T-helper 2 cell treated with Interferon-gamma antibody and Interleukin-4, amounts not matched to agents 100 ng/mL and 5 ng/mL, for 36 hours (primary cell): Measurements from ENCODE around the gene UFD1. TPM values are rescaled to one million over a fixed set of nuclear protein-coding genes. Genes with fewer than 3 reads are reported as not detected.

Experiments used
- intact Hi-C: fragments of 100-400 bp; cut with micrococcal nuclease; formaldehyde crosslinking; loops from one replicate; pipeline ENCODE4 v1.15.1; 2023
- total RNA-seq: library from RNA; stranded (reverse); gene quantifications from 2 replicates; pipeline ENCODE4 v1.2.3, GENCODE V29; 2022

The UFD1 gene
- total RNA-seq, 1 donor from 2014 or later, result 108 TPM

GRCh38 chr22:19472233-19472632, 6.8 kb downstream of the UFD1 start:
- intact Hi-C loops, result no loop called here

DNA sequence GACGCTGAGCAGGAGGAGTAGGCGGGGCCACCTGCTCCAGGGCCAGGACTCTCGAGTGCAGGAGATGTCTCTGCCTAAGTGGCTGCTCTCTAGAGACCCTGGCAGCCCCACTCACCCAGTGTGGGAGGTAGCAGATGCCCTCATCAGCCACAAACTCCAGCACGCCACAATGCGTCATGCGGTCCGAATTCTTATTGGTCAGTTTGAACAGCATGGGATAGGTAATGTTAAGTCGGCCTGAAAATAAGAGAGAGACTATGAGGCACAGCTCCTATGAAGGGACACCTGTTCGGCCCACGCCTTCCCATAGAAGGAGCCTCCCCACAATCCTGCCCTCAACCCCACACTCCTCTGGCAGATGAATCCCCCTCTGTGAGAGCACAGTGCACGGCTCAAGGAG, 7.4 kb downstream of the UFD1 start:
- intact Hi-C loops, result no loop called here

GRCh38 chr22:19470010-19470409, 9.0 kb downstream of the UFD1 start:
- intact Hi-C loops, result no loop called here

GRCh38 chr22:19469421-19469820, 9.6 kb downstream of the UFD1 start:
- intact Hi-C loops, result no loop called here

GRCh38 chr22:19467912-19468311, 11.1 kb downstream of the UFD1 start:
- intact Hi-C loops, result no loop called here

GRCh38 chr22:19466848-19467752, 11.9 kb downstream of the UFD1 start:
- intact Hi-C loops, result no loop called here

- intact Hi-C loops, result no loop called here
Observed at GRCh38 chr22:19466126-19466716, 12.8 kb downstream of the UFD1 start.

- intact Hi-C loops, result no loop called here
Observed at GRCh38 chr22:19464975-19465374, 14.0 kb downstream of the UFD1 start.

DNA sequence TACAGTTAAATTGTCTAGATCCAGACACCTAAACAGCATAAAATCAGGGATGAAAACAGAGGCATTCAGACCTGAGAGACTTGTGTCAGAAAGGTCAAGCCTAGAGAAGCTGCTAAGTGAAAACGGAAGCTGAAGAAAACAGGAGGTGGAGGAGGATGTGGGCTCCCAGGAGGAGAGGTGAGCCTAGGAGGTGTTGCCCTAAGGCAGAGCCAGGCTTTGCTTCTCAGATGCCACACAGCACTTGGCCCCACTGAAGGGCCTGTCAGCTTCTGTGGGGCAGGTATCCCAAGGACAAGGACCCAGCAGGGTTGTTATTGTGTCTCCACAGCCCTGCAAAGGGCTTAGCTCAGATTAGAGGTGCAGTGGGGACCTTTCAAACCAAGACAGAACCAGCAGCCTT, 14.4 kb downstream of the UFD1 start:
- intact Hi-C loops, result no loop called here

GRCh38 chr22:19463491-19464469, 15.2 kb downstream of the UFD1 start:
- intact Hi-C loops, result no loop called here

DNA sequence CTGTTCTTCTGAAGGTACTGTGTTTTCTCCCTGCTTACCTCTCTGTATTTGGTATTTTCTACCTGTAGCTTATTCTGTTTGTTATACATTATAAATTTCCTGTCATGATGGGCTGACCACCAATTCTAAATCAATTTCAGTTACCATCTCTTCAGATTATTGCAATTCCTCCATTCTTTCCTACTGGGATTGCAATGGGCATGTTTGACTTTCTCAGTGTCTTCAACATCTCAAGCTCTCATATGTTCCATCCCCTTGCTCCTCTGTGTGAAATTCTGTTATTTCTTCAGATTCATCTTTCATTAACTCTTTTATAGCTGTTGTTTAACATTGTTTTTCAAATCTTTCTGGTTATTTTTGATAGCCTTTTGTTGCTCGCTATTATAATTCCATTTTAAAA, 16.0 kb downstream of the UFD1 start:
- intact Hi-C loops, result no loop called here

DNA sequence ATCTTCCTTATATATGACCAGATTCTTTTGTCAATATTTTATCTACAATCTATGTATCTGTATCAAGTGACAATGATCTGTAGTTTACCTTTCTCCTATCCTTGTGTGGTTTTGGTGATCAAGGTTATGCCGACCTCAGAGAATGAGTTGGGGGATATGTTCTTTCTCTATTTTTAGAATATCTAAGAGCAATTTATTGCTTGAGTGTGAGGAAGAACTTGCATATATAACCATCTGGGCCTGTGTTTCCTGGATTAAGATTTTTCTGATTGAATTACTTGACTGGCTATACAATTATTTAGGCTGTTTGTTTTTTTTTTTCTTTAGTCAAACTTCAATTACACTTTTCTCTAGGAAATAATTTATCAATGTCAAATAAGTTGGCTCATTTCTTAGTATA, 17.5 kb downstream of the UFD1 start:
- intact Hi-C loops, result no loop called here

DNA sequence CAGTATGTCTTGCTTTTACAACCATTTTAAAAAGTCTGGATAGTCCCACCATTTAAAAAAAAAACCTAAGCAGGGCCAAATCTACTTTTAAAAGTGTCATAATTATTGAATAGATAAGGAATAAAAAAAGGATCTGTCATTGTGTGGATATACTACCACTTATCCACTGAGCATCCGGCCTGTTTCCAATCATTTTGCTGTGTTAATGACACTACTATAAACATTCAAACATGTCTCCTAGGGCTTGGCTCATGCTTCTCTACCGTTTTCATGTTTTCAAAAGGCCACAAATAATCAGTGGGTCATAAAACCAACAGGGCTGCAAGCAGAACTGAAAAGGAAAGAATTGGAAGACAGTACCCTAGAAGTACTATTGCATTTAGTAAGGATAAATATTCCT, 19.0 kb downstream of the UFD1 start:
- intact Hi-C loops, result no loop called here

DNA sequence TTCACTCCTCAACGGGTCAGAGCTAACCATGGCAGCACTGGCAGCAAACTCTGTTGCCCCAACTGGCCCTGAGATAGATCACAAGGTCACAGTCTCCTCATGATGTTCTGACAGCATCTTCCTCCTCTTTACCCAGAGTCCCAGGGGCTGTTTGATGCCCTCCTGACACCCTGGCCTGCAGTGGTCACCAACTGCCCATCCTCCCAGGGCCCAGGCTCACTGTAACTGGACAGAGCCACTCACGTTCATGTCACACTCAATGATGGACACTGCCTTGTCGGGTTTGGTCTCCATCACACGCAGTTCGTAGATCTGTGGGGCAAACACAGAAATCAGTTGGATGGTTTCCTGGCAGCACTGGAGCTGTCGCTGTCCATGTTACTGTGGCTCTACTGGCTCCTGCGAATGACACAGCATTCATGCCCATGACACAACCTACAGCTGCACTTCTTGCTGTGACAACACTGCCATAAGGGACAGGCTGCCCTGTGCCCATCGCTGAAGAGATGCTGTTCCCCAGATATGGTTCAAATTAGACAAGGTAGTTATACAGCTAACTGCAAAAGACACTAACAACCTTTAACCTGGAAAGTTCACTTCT, 21.1 kb downstream of the UFD1 start:
- intact Hi-C loops, result no loop called here

DNA sequence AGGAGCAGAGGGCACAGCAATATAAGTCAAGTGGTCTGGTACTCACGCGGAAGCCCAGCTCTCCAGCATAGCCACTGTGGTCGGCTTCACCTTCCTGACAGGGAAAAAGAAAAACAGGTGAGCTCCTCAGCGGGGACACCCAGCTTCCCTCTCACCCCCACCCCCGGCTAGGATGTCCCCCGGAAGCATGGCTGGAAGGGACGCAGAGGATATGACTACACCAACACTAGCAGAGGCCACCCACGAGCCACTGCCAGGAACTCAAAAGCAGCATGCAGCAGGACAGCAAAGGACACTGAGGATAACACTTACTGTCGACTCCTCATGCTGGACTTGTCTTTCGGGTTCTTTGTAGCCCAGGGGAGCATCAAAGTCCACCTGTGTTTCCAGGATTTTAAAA, 22.5 kb downstream of the UFD1 start:
- intact Hi-C loops, result no loop called here

DNA sequence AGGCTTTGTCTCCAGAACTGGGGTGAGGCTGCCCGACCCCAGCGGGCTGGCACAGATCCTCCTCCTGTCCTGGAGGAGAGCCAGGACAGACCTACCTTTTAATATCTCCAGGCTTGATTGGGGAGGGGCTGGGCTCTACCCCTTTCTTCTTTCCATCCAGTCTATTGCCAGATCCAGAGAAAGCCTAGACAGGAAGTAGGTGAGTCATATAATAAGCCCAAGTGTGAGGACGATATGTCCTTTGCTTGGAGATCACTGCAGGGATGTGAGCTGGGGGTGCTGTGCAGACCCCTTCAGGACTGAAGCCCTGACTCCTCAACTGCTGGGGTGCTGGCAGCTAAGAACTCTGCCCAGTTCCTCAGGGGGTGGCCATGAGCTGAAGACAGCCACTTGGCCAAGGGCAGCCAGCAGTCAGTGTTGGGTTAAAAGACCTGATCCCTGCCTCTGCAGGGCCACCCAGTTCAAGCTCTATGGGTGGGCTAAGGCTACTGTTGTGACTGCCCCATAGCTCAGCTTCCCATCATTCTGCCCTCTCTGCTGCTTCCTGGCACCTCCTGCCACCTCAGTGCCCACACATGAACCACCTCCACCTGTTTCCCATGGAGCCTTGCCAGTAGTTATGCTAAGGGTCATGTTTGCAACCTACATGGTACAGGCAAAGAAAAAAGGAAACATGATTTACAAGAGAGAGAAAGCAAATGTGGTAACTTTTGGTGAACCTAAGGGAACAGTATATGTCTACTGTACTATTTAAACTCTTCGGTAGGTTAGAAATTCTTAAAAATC, 23.2 kb downstream of the UFD1 start:
- intact Hi-C loops, result no loop called here

DNA sequence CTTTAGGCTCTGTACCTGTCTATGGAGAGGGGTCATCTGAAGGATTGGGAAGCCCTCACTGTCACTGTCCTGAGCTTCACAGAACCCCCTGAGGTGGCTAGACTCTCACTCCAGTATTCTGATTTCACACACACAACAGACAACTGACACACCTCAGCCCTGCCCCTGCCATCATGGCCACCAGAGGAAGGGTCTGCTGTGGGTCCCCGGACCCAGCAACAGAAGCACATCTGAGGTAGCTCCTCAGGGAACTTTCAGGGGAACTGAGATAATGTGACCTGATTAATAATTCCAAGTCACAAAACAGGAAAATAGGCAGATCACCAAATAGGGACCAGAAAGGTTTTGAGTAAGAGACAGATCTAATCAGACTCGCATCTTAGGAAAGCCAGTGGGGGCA, 24.0 kb downstream of the UFD1 start:
- intact Hi-C loops, result no loop called here

- intact Hi-C loops, result no loop called here
Observed at GRCh38 chr22:19454156-19454555, 24.8 kb downstream of the UFD1 start.

GRCh38 chr22:19453718-19454117, 25.3 kb downstream of the UFD1 start:
- intact Hi-C loops, result no loop called here

- intact Hi-C loops, result no loop called here
Observed at GRCh38 chr22:19451570-19451969, 27.4 kb downstream of the UFD1 start.
